Endometrial microvascular endothelial cells (primary cell): ENCODE data around the gene NFIA. TPM values are rescaled to one million over a fixed set of nuclear protein-coding genes. Genes with fewer than 3 reads are reported as not detected.

Experiments used
- in situ Hi-C: cut with HindIII; loops from 2 replicates; pipeline ENCODE4 v1.10.0; 2017; ENCODE audit warnings: low sequenced_read_pairs, low pct_unique_long_range_greater_than_20kb; ENCODE audit errors: inconsistent ontology term
- total RNA-seq: library from RNA; depleted of rRNA; stranded (reverse); fragments of >200 nt; gene quantifications from one replicate; pipeline ENCODE4 v1.2.3, GENCODE V29; 2015; ENCODE audit errors: inconsistent ontology term

NFIA gene
- total RNA-seq, 1 donor from 2014 or later, result 17.4 TPM

GRCh38 chr1:61378494-61379180, 296.3 kb downstream of the NFIA start:
- in situ Hi-C loops, result no loop called here

DNA sequence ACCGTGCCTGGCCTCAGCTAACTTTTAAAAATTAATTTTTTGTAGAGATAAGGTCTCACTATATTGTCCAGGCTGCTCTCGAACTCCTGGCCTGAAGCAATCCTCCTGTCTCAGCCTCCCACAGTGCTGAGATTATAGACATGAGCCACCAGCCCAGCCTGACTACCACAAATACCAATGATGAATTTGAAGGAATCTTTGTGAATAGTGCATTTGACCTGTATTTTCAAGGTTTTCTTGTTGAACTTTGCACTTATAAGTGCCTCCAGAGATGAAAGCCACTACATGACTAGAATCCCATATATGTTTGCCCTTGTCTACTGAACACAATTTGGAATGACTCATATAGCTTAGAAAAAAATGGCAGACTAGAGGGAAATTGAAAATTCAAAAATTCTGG, 297.3 kb downstream of the NFIA start:
- in situ Hi-C loops, result no loop called here

- in situ Hi-C loops, result no loop called here
These were observed 298.2 kb downstream of the NFIA start for GRCh38 chr1:61380561-61380960.

DNA sequence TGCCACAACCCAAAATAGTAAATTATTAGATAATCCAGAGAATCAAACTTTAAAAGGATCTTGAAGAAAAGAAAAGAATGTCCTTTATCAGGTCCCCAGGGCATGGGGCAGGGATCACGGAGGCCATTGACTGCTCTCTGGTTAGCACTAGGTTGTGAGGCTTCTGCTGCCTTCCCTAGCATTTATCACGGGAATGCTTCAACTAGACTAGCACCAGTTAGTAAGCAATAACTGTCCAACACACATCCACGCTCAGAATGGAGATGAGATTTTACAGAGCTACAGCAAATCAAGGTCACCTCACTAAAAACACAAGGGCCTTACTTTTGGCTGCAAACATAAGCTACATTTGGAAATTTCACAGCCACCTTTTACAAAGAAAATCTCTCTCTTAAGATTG, 304.0 kb downstream of the NFIA start:
- in situ Hi-C loops, result no loop called here

DNA sequence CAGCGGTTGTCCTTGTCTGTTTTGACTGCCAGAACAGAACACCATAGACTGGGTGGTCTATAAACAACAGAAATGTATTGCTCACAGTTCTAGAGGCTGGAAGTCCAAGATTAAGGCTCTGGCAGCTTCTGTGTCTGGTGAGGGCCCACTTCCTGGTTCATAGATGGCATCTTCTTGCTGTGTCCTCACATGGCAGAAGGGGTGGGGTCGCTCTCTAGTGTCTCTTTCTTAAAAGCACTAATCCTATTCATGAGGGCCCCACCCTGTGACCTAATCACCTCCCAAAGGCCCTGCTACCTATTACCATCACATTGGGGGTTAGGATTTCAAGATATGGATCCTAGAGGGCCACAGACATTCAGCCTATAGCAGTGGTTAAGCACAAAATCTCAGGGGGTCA, 304.4 kb downstream of the NFIA start:
- in situ Hi-C loops, result no loop called here

DNA sequence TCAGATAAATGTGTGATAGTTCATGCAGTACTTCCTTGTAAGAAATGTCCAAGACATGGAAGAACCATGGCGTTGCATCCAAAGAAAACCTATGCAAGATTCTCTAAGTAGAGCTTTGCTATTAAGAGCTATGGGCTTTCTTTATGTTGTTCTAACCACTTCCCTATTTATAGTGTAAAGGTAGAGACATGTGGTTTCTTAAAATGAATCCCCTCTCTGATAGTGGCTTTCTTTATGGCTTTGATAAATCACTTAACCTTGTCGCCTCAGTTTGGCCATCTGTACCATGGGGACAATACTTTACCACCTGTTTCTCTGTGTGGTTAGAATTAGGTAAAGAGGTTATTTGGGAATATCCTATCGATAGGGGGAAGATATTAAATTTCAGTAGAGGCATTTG, 305.5 kb downstream of the NFIA start:
- in situ Hi-C loops, result no loop called here

GRCh38 chr1:61388566-61388965, 306.2 kb downstream of the NFIA start:
- in situ Hi-C loops, result no loop called here

GRCh38 chr1:61389194-61389925, 307.0 kb downstream of the NFIA start:
- in situ Hi-C loops, result no loop called here

- in situ Hi-C loops, result no loop called here
These were observed 307.8 kb downstream of the NFIA start for GRCh38 chr1:61389926-61390845.

GRCh38 chr1:61391730-61392129, 309.4 kb downstream of the NFIA start:
- in situ Hi-C loops, result no loop called here

GRCh38 chr1:61392409-61393242, 310.3 kb downstream of the NFIA start:
- in situ Hi-C loops, result no loop called here

GRCh38 chr1:61393575-61393974, 311.2 kb downstream of the NFIA start:
- in situ Hi-C loops, result no loop called here

DNA sequence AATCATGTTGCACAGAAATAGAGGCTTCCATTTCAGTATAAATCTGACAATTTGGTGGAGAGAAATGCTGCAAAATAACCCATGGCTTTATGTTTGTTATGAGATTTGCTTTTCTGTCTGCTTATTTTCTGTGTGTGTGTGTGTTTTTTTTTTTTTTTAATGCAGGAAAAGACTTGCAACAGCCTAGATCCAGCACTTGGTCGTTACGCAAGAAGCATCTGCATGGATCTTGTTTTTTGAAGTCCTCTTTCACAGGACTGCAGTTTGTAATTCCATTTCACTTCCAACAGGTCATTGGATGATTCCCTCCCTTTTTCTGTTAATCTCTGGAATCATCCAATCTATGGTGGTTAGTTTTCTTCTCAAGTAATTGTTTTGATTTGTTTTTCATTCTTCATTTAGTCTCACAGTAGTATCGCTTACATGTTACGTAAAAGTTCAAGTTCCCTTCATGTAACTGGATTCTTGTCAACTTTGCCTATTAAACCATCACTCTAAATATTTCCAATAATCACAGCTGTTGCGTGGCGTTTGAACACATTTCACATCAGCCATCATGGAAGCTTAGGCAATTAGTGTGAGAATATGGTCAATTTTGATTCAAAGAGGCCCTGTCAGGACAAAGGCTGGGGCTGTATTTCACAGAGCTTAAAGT, 312.9 kb downstream of the NFIA start:
- in situ Hi-C loops, result no loop called here

GRCh38 chr1:61397495-61397894, 315.1 kb downstream of the NFIA start:
- in situ Hi-C loops, result no loop called here

- in situ Hi-C loops, result no loop called here
These were observed 315.6 kb downstream of the NFIA start for GRCh38 chr1:61397935-61398334.

DNA sequence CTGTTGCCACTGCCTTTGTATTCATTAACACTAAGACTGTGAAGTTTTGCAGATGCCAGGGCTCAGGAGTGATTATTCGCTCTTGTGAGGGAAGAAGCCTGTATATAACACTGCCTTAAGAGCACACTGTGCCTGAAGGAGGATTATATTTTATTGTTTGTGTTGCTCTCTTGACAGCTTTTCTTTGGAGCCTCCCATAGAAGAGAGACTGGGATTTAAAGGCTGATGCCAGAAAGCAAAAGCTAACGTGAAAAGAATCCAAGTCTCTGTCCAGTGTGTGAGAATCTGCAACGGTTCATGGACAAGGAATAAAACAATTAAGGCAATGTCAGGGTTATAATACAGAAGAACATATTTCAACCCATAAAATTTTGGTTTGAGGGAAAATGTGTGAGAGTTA, 316.8 kb downstream of the NFIA start:
- in situ Hi-C loops, result no loop called here

GRCh38 chr1:61400131-61400770, 317.9 kb downstream of the NFIA start:
- in situ Hi-C loops, result no loop called here

DNA sequence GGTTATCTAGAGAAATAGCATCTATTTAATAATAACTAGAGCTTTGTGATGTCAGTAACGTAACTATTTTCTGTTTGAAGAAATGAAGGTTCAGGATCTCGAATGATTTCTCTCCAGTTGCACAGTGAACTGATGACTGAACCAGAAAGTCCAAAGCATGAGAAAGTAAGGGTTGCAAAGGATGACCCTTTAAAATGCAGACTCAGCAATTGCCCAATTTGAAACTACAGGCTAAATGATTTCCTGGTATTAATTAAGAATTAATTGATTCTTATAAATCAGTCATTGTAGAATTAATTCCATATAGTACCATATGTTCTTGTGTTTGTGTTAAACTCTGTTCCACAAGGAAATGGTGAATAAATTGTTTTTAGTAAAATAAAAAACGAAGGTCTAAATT, 318.6 kb downstream of the NFIA start:
- in situ Hi-C loops, result no loop called here
